T-helper 17 cell (primary cell): ENCODE data around the gene LGALS3BP. TPM values are rescaled to one million over a fixed set of nuclear protein-coding genes. Genes with fewer than 3 reads are reported as not detected.
A peak's percentile ranks its signal among the peaks of the same experiment; 100 is the strongest.

Experiments used
- ATAC-seq: fragments of 150-1000 bp; cut with Tn5 transposase; 2 replicates; pipeline ENCODE4 v1.10.0; 2021; ENCODE audit warnings: mild to moderate bottlenecking, moderate library complexity
- DNase-seq, 3 donors: peaks; one replicate each; pipeline versions ENCODE4 v3.0.0 to v3.0.0-alpha.2; 2020 to 2021
- H3K9me3 ChIP-seq: one replicate; pipeline ENCODE4 v1.7.0; 2013; ENCODE audit warnings: low read length, mild to moderate bottlenecking; ENCODE audit not compliant: control insufficient read depth, poor library complexity, severe bottlenecking
- H3K27ac Mint-ChIP-seq: one replicate; pipeline ENCODE4 v1.8.0; 2022; ENCODE audit warnings: mild to moderate bottlenecking, moderate library complexity, mixed read lengths
- H3K27me3 Mint-ChIP-seq: one replicate; pipeline ENCODE4 v1.8.0; 2022; ENCODE audit warnings: mixed read lengths
- H3K36me3 Mint-ChIP-seq: one replicate; pipeline ENCODE4 v1.8.0; 2022; ENCODE audit warnings: low read depth, mixed read lengths
- H3K4me1 Mint-ChIP-seq: one replicate; pipeline ENCODE4 v1.8.0; 2022; ENCODE audit warnings: mild to moderate bottlenecking, mixed read lengths
- H3K4me3 Mint-ChIP-seq: one replicate; pipeline ENCODE4 v1.8.0; 2022; ENCODE audit warnings: mild to moderate bottlenecking, moderate library complexity, mixed read lengths
- total RNA-seq, 4 donors: library from RNA in 2 of 4; stranded (reverse) in 2 of 4; gene quantifications; one replicate each; pipeline ENCODE4 v1.2.3 and lab custom pipeline; 2022 to 2026

The LGALS3BP gene
- total RNA-seq, 2 donors from 2014 or later = 31.7 to 45.2 TPM

- Mint-ChIP-seq H3K4me3 (peak overlapping the region; percentile 96), H3K36me3 (no peaks in the 10 kb centered on the region), H3K27ac (peak overlapping the region; percentile 96), H3K27me3 (peaks cover 7% of the 10 kb centered on the region), H3K4me1 (peaks cover 48% of the 10 kb centered on the region)
- no peak for ATAC-seq
- DNase-seq = no peak
- no peaks in the 10 kb centered on the region for H3K9me3 ChIP-seq
Observed at GRCh38 chr17:79008666-79009387, 29.1 kb upstream of the LGALS3BP start.

- no peaks in the 10 kb centered on the region for H3K9me3 ChIP-seq
- H3K36me3 Mint-ChIP-seq = no peaks in the 10 kb centered on the region
- no peak for ATAC-seq
- DNase-seq = no peak
- H3K27ac Mint-ChIP-seq = peak overlapping the region; percentile 96
- peak overlapping the region; percentile 96 for H3K4me3 Mint-ChIP-seq
- peaks cover 49% of the 10 kb centered on the region for H3K4me1 Mint-ChIP-seq
- peaks cover 2% of the 10 kb centered on the region for H3K27me3 Mint-ChIP-seq
Observed at GRCh38 chr17:79007504-79008381, 28.0 kb upstream of the LGALS3BP start.

DNA sequence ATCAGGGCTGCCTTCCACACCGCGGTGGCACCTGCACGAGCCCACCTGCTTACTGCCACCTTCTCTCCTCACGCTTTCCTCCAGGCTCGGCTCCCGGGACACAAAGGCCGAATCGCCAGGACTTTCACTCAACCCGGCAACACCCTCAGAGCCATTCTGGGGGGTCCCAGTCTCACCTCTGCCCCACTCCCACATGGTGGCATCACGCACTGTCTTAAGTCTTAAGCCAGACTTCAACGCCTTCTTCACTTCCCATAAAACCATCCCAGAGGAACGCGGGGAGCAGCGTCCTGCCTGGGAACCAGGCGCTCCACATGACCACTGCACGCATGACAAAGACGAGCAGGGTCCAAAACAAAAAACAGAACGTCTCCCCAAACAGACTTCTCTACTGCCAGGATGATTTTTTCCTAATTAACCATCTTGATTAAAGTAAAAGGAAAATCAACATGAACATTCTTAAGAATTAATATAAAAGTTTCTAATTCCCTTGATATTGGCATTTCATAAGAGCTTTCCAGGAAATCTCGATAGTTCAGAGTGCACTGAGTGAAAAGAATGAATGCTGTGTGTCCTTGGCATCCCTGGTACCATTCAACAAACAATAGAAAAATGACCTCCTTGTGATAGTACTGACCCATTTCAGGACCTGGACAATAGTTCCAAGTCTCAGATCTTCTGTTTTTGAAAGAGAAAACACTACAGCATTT is 27.2 kb upstream of the LGALS3BP start:
- DNase-seq (peak in 1 of 3 donors; percentile 2), ATAC-seq (no peak)
- Mint-ChIP-seq H3K27ac (peak overlapping the region; percentile 96), H3K27me3 (no peaks in the 10 kb centered on the region), H3K36me3 (no peaks in the 10 kb centered on the region), H3K4me1 (peaks cover 51% of the 10 kb centered on the region), H3K4me3 (peak overlapping the region; percentile 96)
- H3K9me3 ChIP-seq = no peaks in the 10 kb centered on the region

GRCh38 chr17:79006046-79006445 is 26.3 kb upstream of the LGALS3BP start:
- peaks cover 55% of the 10 kb centered on the region for H3K4me1 Mint-ChIP-seq
- H3K4me3 Mint-ChIP-seq = peak overlapping the region; percentile 41
- ATAC-seq (no peak), DNase-seq (no peak)
- H3K27me3 Mint-ChIP-seq = no peaks in the 10 kb centered on the region
- H3K27ac Mint-ChIP-seq = peak overlapping the region; percentile 96
- H3K9me3 ChIP-seq = no peaks in the 10 kb centered on the region
- H3K36me3 Mint-ChIP-seq = no peaks in the 10 kb centered on the region

GRCh38 chr17:79005063-79005861 is 25.5 kb upstream of the LGALS3BP start:
- H3K4me3 Mint-ChIP-seq = peak overlapping the region; percentile 41

GRCh38 chr17:79003661-79004411 is 24.1 kb upstream of the LGALS3BP start:
- no peaks in the 10 kb centered on the region for H3K9me3 ChIP-seq
- peaks cover 49% of the 10 kb centered on the region for H3K4me1 Mint-ChIP-seq
- DNase-seq (no peak), ATAC-seq (no peak)
- peak overlapping the region; percentile 62 for H3K27ac Mint-ChIP-seq
- H3K4me3 Mint-ChIP-seq = no peak overlapping the region
- H3K27me3 Mint-ChIP-seq = no peaks in the 10 kb centered on the region
- no peaks in the 10 kb centered on the region for H3K36me3 Mint-ChIP-seq

More at GRCh38 chr17:79005063-79005861, 25.5 kb upstream of the LGALS3BP start:
- Mint-ChIP-seq H3K4me1 (peaks cover 56% of the 10 kb centered on the region), H3K27me3 (no peaks in the 10 kb centered on the region), H3K36me3 (no peaks in the 10 kb centered on the region), H3K27ac (peak overlapping the region; percentile 21)
- ATAC-seq = peak; percentile 10
- no peaks in the 10 kb centered on the region for H3K9me3 ChIP-seq
- DNase-seq = peak in 1 of 3 donors; percentile 0

DNA sequence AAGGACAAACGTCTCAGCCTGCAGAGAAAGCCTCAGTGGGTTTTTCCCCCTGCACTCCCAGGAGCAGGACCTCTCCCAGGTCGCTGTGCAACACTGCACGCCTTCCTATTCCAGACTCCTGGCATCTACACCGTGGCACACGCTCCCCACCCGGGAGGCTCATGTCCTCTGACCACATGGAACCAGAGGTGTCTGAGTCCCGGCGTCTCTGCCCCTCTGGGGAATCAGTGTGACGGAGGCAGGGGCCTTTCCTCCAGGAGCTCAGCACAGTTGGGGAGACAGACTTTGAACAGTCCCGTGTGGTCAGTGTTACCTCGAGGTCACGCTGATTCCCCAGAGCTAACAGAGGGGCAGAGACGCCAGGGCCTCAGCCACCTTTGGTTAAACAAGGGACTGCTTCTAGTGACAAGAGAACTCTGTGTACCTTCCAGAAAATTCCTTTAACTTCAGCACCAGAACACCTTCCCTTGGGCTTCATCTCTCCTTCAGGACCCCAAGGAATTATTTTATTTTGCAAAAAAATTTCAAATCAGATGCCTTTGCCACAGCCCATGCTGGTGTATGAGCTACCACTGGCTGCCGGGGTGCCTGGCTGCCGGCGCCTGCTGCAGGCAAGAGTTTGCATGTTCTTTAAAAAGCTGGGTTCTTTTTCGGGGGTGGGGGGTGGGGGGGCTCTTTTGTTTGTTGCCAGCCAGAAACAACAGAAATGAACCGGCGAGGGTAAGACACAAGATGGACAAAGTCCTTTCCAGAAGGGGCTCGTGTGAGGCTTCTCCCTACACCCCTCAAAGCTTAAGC is 23.3 kb upstream of the LGALS3BP start:
- Mint-ChIP-seq H3K4me3 (no peak overlapping the region), H3K4me1 (peaks cover 41% of the 10 kb centered on the region)

GRCh38 chr17:79002291-79002690 is 22.6 kb upstream of the LGALS3BP start:
- Mint-ChIP-seq H3K4me1 (peaks cover 35% of the 10 kb centered on the region), H3K4me3 (no peak overlapping the region), H3K27ac (peak overlapping the region; percentile 79), H3K36me3 (no peaks in the 10 kb centered on the region), H3K27me3 (no peaks in the 10 kb centered on the region)
- DNase-seq (peak in 1 of 3 donors; percentile 1), ATAC-seq (no peak)
- no peaks in the 10 kb centered on the region for H3K9me3 ChIP-seq

More for the DNA sequence above, 23.3 kb upstream of the LGALS3BP start:
- no peaks in the 10 kb centered on the region for H3K36me3 Mint-ChIP-seq
- ATAC-seq (no peak), DNase-seq (peak in 1 of 3 donors; percentile 0)
- peak overlapping the region; percentile 79 for H3K27ac Mint-ChIP-seq
- H3K27me3 Mint-ChIP-seq = no peaks in the 10 kb centered on the region
- H3K9me3 ChIP-seq = no peaks in the 10 kb centered on the region

DNA sequence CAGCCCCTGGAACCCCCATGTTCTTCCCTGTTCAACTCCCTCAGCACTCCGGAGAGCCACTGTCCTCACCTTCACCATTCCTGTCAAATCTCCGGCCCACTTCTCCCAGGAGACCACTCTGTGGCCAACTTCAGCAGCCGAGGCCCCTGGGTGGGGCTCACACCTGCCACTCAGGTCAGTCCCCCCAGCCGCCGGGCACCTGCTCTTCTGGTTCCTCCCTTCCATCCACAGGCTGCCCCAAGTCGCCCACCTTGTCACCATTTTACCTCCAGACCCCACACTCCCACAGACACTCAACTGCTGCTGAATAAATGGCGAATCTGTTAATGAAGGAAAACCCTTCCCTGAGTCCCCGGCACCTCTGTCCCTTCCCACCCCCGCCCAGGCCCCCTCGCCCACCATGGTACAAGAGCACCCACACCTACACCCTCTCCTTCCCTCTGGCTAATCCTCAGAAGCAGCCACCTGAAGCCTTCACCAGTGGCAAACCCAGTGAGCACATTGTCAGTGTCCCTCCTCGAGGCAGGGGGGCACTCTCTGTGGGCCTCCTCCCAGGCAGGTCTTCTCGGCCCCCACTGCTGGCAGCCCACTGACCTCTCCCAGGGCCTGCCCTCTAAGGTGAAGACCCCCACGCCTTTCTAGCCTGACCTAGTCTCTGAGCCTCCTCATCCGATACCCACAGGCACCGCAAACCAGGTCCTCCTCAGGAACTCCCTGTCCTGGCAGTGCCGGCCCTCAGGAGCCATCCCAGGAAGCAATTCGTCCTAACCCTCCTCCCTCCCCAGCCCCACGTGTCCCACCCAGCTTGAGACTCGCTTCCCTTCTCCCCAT is 21.7 kb upstream of the LGALS3BP start:
- no peak overlapping the region for H3K4me3 Mint-ChIP-seq
- H3K4me1 Mint-ChIP-seq = peaks cover 27% of the 10 kb centered on the region
- H3K9me3 ChIP-seq = no peaks in the 10 kb centered on the region
- no peaks in the 10 kb centered on the region for H3K27me3 Mint-ChIP-seq
- ATAC-seq (no peak), DNase-seq (no peak)
- H3K36me3 Mint-ChIP-seq = no peaks in the 10 kb centered on the region
- H3K27ac Mint-ChIP-seq = peak overlapping the region; percentile 79

GRCh38 chr17:79000396-79001189 is 20.9 kb upstream of the LGALS3BP start:
- no peak overlapping the region for H3K4me3 Mint-ChIP-seq
- H3K9me3 ChIP-seq = no peaks in the 10 kb centered on the region
- no peaks in the 10 kb centered on the region for H3K27me3 Mint-ChIP-seq
- no peak for ATAC-seq
- peak overlapping the region; percentile 79 for H3K27ac Mint-ChIP-seq
- no peak for DNase-seq
- H3K36me3 Mint-ChIP-seq = no peaks in the 10 kb centered on the region
- peaks cover 20% of the 10 kb centered on the region for H3K4me1 Mint-ChIP-seq
